Gastroesophageal sphincter (tissue), 3 donors: ENCODE data around the gene NEO1.

Experiments used
- CTCF ChIP-seq, 4 experiments: fragments of 200-600 bp in 2 of 4; fragments of 450-650 bp in 2 of 4; sonication (generic) in 1 of 4; IDR thresholded peaks; one replicate each; pipeline ENCODE4 v1.5.1; 2017 to 2019; ENCODE audit warnings: antibody characterized with exemption in 4 of 4, mild to moderate bottlenecking in 2 of 4, moderate library complexity in 2 of 4
- EP300 ChIP-seq: sonication (generic); formaldehyde crosslinking; IDR thresholded peaks from one replicate; pipeline ENCODE4 v1.6.1; 2017; ENCODE audit warnings: antibody characterized with exemption, mild to moderate bottlenecking
- POLR2AphosphoS5 ChIP-seq: sonication (generic); formaldehyde crosslinking; IDR thresholded peaks from one replicate; pipeline ENCODE4 v1.6.1; 2017; ENCODE audit warnings: antibody characterized with exemption

GRCh38 chr15:73341886-73342600 is 289.8 kb downstream of the NEO1 start:
- TF ChIP-seq POLR2AphosphoS5 (no peak), CTCF (IDR thresholded peaks at IDR 0.05) (no peak), EP300 (no peak)
